Measurements from ENCODE around the gene EZH2.

DNA sequence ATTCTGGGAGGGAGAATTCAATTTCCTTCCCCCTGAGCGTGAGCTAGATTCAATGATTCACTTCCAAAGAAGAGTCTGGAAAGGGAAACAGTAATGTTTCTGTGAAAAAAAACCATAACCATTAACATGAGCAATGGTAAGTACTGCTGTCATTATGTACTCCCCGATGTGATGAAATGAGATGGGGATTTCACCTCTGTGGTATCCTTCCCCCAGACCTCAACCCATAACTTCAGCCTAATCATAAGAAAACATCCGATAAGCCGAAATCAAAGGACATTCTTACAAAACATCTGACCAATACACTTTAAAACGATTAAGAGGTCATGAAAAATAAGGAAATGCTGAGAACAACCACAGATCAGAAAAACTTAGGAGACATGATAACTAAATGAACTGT, 27.2 kb downstream of the EZH2 start:
- no peak for TF ChIP-seq SP1 (IDR thresholded peaks at IDR 0.05)
- TF ChIP-seq CTBP1 (IDR thresholded peaks at IDR 0.05; ENCODE audit: borderline replicate concordance): no peak
- TF ChIP-seq, protein P1, sequence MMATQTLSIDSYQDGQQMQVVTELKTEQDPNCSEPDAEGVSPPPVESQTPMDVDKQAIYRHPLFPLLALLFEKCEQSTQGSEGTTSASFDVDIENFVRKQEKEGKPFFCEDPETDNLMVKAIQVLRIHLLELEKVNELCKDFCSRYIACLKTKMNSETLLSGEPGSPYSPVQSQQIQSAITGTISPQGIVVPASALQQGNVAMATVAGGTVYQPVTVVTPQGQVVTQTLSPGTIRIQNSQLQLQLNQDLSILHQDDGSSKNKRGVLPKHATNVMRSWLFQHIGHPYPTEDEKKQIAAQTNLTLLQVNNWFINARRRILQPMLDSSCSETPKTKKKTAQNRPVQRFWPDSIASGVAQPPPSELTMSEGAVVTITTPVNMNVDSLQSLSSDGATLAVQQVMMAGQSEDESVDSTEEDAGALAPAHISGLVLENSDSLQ (IDR thresholded peaks at IDR 0.05): no peak
- TF ChIP-seq LEF1 (IDR thresholded peaks at IDR 0.05; ENCODE audit: borderline replicate concordance): no peak
- TF ChIP-seq FOXA1 (IDR thresholded peaks at IDR 0.05): no peak
- TF ChIP-seq NFRKB (IDR thresholded peaks at IDR 0.05): no peak
- TF ChIP-seq BHLHE40 (IDR thresholded peaks at IDR 0.05; ENCODE audit: borderline replicate concordance): no peak
- TF ChIP-seq TARDBP (IDR thresholded peaks at IDR 0.05): no peak
